GM12878 (cell line): ENCODE measurements around the gene HINT3. TPM values are rescaled to one million over a fixed set of nuclear protein-coding genes. Genes with fewer than 3 reads are reported as not detected.

ENCODE experiments used
- ATAC-seq: fragments of 200-7000 bp; cut with Tn5 transposase; 3 replicates; pipeline ENCODE4 v1.9.1; 2020; ENCODE audit warnings: mild to moderate bottlenecking, moderate library complexity
- BruUV-seq: library from RNA; stranded (reverse); fragments of 400-500 nt; replicated peaks from 2 replicates; lab custom pipeline; 2021; lab: Mats Ljungman, UMichigan
- CTCF ChIA-PET: fragments of 300-600 bp; sonication (Branson Sonifier 250); formaldehyde crosslinking; extraction: SDS; loops from one replicate; lab custom pipeline; 2021; ENCODE audit warnings: inconsistent platforms; lab: Yijun Ruan, JAX
- POLR2A ChIA-PET: fragments of 350-600 bp; formaldehyde crosslinking; extraction: SDS; loops from one replicate; lab custom pipeline; 2021; ENCODE audit warnings: inconsistent platforms; lab: Charles Lee
- RAD21 ChIA-PET: fragments of 300-600 bp; sonication (Branson Sonifier 250); formaldehyde crosslinking; loops from one replicate; lab custom pipeline; 2023; ENCODE audit warnings: antibody characterized with exemption; ENCODE audit not compliant: unreplicated experiment; lab: Charles Lee
- SMC1A ChIA-PET: fragments of 300-600 bp; sonication (Branson Sonifier 250); formaldehyde crosslinking; loops from one replicate; lab custom pipeline; 2023; ENCODE audit not compliant: unreplicated experiment, uncharacterized antibody; lab: Charles Lee
- DNase-seq: peaks from one replicate; pipeline ENCODE4 v3.0.0-alpha.2; 2011; ENCODE audit warnings: low read depth, low spot score
- FAIRE-seq: peaks from 3 replicates; lab custom pipeline; 2011; peaks lifted over from hg19 to GRCh38; lab: Jason Lieb, UNC
- H2AFZ ChIP-seq: 2 replicates; pipeline ENCODE4 v1.6.0; 2011; ENCODE audit warnings: low read depth, low read length, control low read depth; ENCODE audit not compliant: control insufficient read depth
- H3K27ac ChIP-seq: 2 replicates; pipeline ENCODE4 v1.5.1; 2011; ENCODE audit warnings: control low read depth; ENCODE audit not compliant: control insufficient read depth, insufficient read depth
- H3K27me3 ChIP-seq, 2 experiments: replicated peaks in 1 of 2; 2 replicates each; pipeline versions ENCODE4 v1.6.0 to v1.6.1; 2011; ENCODE audit warnings: low read length in 1 of 2; ENCODE audit not compliant: control insufficient read depth in 2 of 2, insufficient read depth in 2 of 2
- H3K36me3 ChIP-seq, 2 experiments: 2 replicates each; pipeline ENCODE4 v1.5.1; 2011; ENCODE audit warnings: low read length in 1 of 2; ENCODE audit not compliant: control insufficient read depth in 2 of 2, insufficient read depth in 2 of 2
- H3K4me1 ChIP-seq: 2 replicates; pipeline ENCODE4 v1.6.1; 2011; ENCODE audit warnings: mild to moderate bottlenecking, low read length, moderate library complexity, mixed read lengths; ENCODE audit not compliant: control insufficient read depth, insufficient read depth
- H3K4me2 ChIP-seq: 2 replicates; pipeline ENCODE4 v1.6.0; 2011; ENCODE audit warnings: control low read depth; ENCODE audit not compliant: control insufficient read depth, insufficient read depth
- H3K4me3 ChIP-seq: fragments of 200-600 bp; sonication (generic); 2 replicates; pipeline ENCODE4 v1.5.1; 2016
- H3K79me2 ChIP-seq: 2 replicates; pipeline ENCODE4 v1.6.0; 2011; ENCODE audit warnings: low read length; ENCODE audit not compliant: control insufficient read depth, insufficient read depth
- H3K9ac ChIP-seq: 2 replicates; pipeline ENCODE4 v1.8.0; 2011; ENCODE audit warnings: low read length, control low read depth, mixed read lengths; ENCODE audit not compliant: control insufficient read depth, insufficient read depth
- H3K9me3 ChIP-seq: replicated peaks from 3 replicates; pipeline ENCODE4 v1.5.1; 2011; ENCODE audit warnings: mild to moderate bottlenecking, low read length; ENCODE audit not compliant: control insufficient read depth, insufficient read depth
- H4K20me1 ChIP-seq: 2 replicates; pipeline ENCODE4 v1.6.0; 2011; ENCODE audit not compliant: control insufficient read depth, insufficient read depth
- ASH2L ChIP-seq: fragments of 300-600, 200-600 bp; sonication (generic); IDR thresholded peaks from 2 replicates; pipeline ENCODE4 v1.6.1; 2017; ENCODE audit warnings: low read depth, mild to moderate bottlenecking, borderline replicate concordance
- BMI1 ChIP-seq: fragments of 450-650 bp; IDR thresholded peaks from 2 replicates; pipeline ENCODE4 v1.6.1; 2016; ENCODE audit warnings: mild to moderate bottlenecking, moderate library complexity, borderline replicate concordance
- CBX5 ChIP-seq: sonication (generic); IDR thresholded peaks from 2 replicates; pipeline ENCODE4 v1.6.1; 2016; ENCODE audit warnings: low read depth, moderate library complexity, mild to moderate bottlenecking, inconsistent platforms
- CREB1 ChIP-seq: IDR thresholded peaks from 2 replicates; pipeline ENCODE4 v1.6.1; 2012; ENCODE audit warnings: low read depth, mild to moderate bottlenecking, inconsistent platforms
- ETV6 ChIP-seq, 2 experiments: fragments of 450-650 bp in 1 of 2; IDR thresholded peaks in 1 of 2; conservative IDR thresholded peaks in 1 of 2; 2 replicates each; pipeline ENCODE4 v1.6.1; 2014; ENCODE audit warnings: antibody characterized with exemption in 1 of 2, borderline replicate concordance in 1 of 2, low read depth in 1 of 2, mild to moderate bottlenecking in 1 of 2, moderate library complexity in 1 of 2
- IRF3 ChIP-seq: fragments of 450-650 bp; IDR thresholded peaks from 2 replicates; pipeline ENCODE4 v1.6.1; 2014; ENCODE audit warnings: mild to moderate bottlenecking
- MEF2A ChIP-seq: IDR thresholded peaks from 2 replicates; pipeline ENCODE4 v1.6.1; 2011; ENCODE audit warnings: low read depth, mild to moderate bottlenecking, low read length, moderate library complexity; ENCODE audit not compliant: insufficient read depth
- NFIC ChIP-seq: IDR thresholded peaks from 2 replicates; pipeline ENCODE4 v1.6.1; 2012; ENCODE audit warnings: low read depth, mild to moderate bottlenecking, inconsistent platforms, low read length, moderate library complexity
- PML ChIP-seq: IDR thresholded peaks from 2 replicates; pipeline ENCODE4 v1.6.1; 2012; ENCODE audit warnings: low read length, inconsistent platforms
- SMAD1 ChIP-seq: fragments of 450-650 bp; IDR thresholded peaks from 2 replicates; pipeline ENCODE4 v1.6.1; 2018; ENCODE audit warnings: mild to moderate bottlenecking, low read depth; ENCODE audit not compliant: partially characterized antibody
- TCF3 ChIP-seq: IDR thresholded peaks from 2 replicates; pipeline ENCODE4 v1.6.1; 2012; ENCODE audit warnings: low read depth, mild to moderate bottlenecking, low read length, borderline replicate concordance; ENCODE audit not compliant: insufficient read depth
- ZNF384 ChIP-seq: IDR thresholded peaks from 2 replicates; pipeline ENCODE4 v1.6.1; 2012; ENCODE audit warnings: low read depth, mild to moderate bottlenecking, low read length, improper control_type of control experiment, borderline replicate concordance
- ZNF687 ChIP-seq: fragments of 450-650 bp; IDR thresholded peaks from 2 replicates; pipeline ENCODE4 v1.6.1; 2017; ENCODE audit warnings: mild to moderate bottlenecking, moderate library complexity
- WGBS: methylation state at CpG from one replicate; pipeline ENCODE4 v1.1.6; 2016; ENCODE audit warnings: low lambda C conversion rate; ENCODE audit not compliant: insufficient replicate concordance, insufficient coverage; ENCODE audit errors: missing lambda C conversion rate; 5-methylcytosine and 5-hydroxymethylcytosine counted together
- in situ Hi-C: fragments of 300-500 bp; cut with MboI; formaldehyde crosslinking; loops from 9 replicates; pipeline ENCODE4 v1.14.3; 2018; ENCODE audit warnings: mixed read lengths
- intact Hi-C: fragments of 100-400 bp; cut with micrococcal nuclease; formaldehyde crosslinking; loops from one replicate; pipeline ENCODE4 v1.14.2; 2022; ENCODE audit not compliant: unreplicated experiment
- polyA plus RNA-seq, 11 experiments: library from polyadenylated mRNA; depleted of rRNA in 4 of 11; unstranded in 6 of 11; stranded (reverse) in 5 of 11; fragments of >200 nt; fragmentation: Nextera tagmentation in 4 of 11; fragmentation: Illumina TruSeq in 1 of 11; extraction: Ambion mirVana in 4 of 11; extraction: Trizol in 1 of 11; gene quantifications; 1 replicate in 1 of 11; 2 replicates in 10 of 11; pipeline versions ENCODE4 v1.2.1 to v1.2.3, GENCODE V29; 2011 to 2016; ENCODE audit warnings: inconsistent platforms in 2 of 11, missing spikeins in 2 of 11, low read depth in 1 of 11
- total RNA-seq, 4 experiments: library from RNA; depleted of rRNA in 3 of 4; stranded (reverse); fragments of >200 nt in 3 of 4; fragmentation: Illumina TruSeq in 1 of 4; extraction: Trizol in 1 of 4; gene quantifications; 2 replicates each; pipeline versions ENCODE4 v1.2.1 to v1.2.3, GENCODE V29; 2013 to 2021

The HINT3 gene
- total and polyA plus RNA-seq, 10 of the 15 experiments (the other 5 are each of a cell fraction or from before 2014, with no cell fraction given): 0.72 to 9.1 (median 5.4) TPM

GRCh38 chr6:125939791-125940190 lies 16.8 kb upstream of the HINT3 start:
- BruUV-seq: no TSS peak
- no peaks in the 10 kb centered on the region for H3K4me1 ChIP-seq
- TF ChIP-seq ZNF384 (no peak), IRF3 (no peak), ETV6 (conservative IDR thresholded peaks at IDR 0.05 in 1 of 2, IDR thresholded peaks at IDR 0.05 in 1 of 2; ENCODE audit: borderline replicate concordance in 1 of 2, low read depth in 1 of 2) (no peak), NFIC (no peak), CBX5 (no peak), TCF3 (no peak), CREB1 (no peak), BMI1 (no peak), ASH2L (no peak), PML (no peak), MEF2A (no peak), ZNF687 (no peak), SMAD1 (no peak)
- TF ChIP-seq, all 136 proteins: peak for 0
- Histone ChIP-seq H3K36me3 (no peaks in the 10 kb centered on the region), H3K9ac (no peak overlapping the region), H3K27me3 (no peaks in the 10 kb centered on the region), H3K4me2 (no peak overlapping the region), H3K79me2 (no peaks in the 10 kb centered on the region), H3K4me3 (no peak overlapping the region), H3K27ac (no peak overlapping the region), H4K20me1 (no peaks in the 10 kb centered on the region), H3K9me3 (no peaks in the 10 kb centered on the region), H2AFZ (no peak overlapping the region)
- ATAC-seq (no peak), DNase-seq (no peak), FAIRE-seq (no peak)
- POLR2A ChIA-PET: no interaction called here
- intact Hi-C loops (no loop called here), in situ Hi-C loops (no loop called here)
- SMC1A ChIA-PET: interaction anchor here (0.8 to 1.7 kb wide), 4 partner anchors 13 to 42 kb away, joined by 3 to 5 read pairs (median 3); no protein-coding TSS in a partner anchor
- 19% methylated on average over 2 of the region's 2 CpGs for WGBS
- RAD21 ChIA-PET: no interaction called here
- CTCF ChIA-PET: interaction anchor here (0.6 to 1.9 kb wide), 2 partner anchors 20 to 35 kb away, joined by 3 to 5 read pairs; no protein-coding TSS in a partner anchor
